UCSD-AML1 (cell line): ENCODE results near the gene ZNF880.
"Not testable (repeated sequence)": the region's sequence is repeated elsewhere in the genome, so short reads cannot be mapped to it uniquely, and the experiment has no call there.

Source experiments
- DNase-seq: peaks from one replicate; lab custom pipeline; 2025; ENCODE audit not compliant: unreplicated experiment; lab: John Stamatoyannopoulos, UW

Gene ZNF880

DNA sequence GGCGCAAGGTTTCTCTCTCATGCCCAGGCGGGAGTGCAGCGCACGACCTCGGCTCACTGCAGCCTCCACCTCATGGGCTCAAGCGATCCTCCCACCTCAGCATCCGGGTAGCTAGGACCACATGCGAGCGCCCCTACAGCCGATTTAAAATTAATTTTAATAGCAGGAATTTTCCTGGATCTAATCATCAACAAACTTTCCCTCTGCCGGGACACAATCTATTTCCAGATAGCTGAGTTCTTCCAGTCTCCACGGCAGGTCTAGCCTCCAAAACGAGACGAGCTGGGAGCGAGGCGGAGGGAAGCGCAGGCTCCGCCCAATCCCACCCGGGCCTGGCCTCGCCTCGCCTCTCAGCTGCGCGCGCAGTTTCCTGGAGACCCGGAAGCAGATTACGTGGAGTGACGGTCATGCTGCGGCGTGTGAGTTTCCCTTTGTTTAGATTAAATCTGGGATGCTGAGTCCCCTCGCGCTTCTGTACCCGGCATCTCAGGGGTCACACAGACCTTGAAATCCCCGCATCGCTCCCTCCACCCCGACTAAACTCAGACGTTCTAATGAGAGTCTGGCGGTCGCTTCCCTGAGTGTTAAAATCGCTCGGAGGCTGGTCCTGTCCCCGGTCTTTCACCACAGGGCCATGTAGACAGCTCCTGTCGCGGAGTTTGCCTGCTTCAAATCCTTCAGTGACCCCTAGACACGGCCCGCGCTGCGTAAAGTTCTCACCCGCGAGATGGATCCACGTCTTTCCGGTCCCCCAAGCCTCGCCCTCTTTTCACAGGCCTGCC, at the start of gene ZNF880:
TSS of gene ZNF880 (plus strand) at position 365 of the 782 bp plus-strand sequence. CDS start at position 408, 43 bp downstream.
- no peak for DNase-seq

DNA sequence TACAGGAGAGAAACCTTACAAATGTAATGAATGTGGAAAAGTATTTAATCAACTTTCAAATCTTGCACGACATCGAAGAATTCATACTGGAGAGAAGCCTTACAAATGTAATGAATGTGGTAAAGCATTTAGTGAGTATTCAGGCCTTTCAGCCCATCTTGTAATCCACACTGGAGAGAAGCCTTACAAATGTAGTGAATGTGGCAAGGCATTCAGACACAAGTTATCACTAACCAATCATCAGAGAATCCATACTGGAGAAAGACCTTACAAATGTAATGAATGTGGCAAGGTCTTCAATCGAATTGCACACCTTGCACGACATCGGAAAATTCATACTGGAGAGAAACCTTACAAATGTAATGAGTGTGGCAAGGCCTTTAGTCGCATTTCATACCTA, 47.3 kb upstream of the ZNF880 start:
- no peak for DNase-seq

- DNase-seq = no peak
These were observed 38.0 kb upstream of the ZNF880 start for GRCh38 chr19:52331757-52332156.

DNA sequence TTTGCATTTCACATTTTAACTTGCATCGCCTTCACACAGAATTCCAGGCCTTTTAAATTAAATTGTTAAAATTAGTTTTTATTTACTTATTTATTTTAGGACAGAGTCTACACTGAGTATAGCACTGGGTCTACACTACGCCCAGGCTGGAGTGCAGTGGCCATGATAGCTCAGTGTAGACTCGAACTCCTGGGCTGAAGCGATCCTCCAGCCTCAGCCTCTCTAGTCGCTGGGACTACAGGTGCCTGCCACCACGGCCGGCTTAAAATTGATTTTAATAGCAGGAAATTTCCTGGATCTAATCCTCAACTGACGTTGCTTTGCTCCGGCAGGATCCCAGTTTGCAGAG, 34.0 kb upstream of the ZNF880 start:
- no peak for DNase-seq

- DNase-seq = no peak
These were observed 33.5 kb upstream of the ZNF880 start, which contains the start of gene ZNF610 for GRCh38 chr19:52336117-52336790. TSS of gene ZNF610 (plus strand) at chr19:52336243. CDS start at chr19:52349173, 12,930 bp downstream.

GRCh38 chr19:52336791-52337381, 32.8 kb upstream of the ZNF880 start:
- no peak for DNase-seq

GRCh38 chr19:52339022-52339421, 30.7 kb upstream of the ZNF880 start:
- DNase-seq = not testable (repeated sequence)

DNA sequence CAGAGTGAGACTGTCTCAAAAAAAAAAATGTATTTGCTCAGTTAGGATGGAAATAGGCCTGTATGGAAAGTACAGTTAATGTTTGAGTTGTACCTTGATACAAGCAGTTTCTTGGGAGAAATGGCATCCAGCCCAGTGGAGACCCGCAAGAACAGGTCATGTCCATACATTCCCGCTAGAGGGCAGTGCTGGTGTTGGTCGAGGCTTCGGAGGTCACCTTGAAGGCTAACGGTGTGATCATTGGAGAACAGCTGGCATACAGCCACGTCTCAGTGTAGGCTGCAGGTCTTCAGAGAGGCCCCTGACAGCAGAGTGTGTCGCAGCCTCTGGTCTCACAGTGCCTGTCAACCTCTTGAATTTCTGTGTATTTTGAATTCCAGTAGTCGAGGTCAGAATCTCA, 26.2 kb upstream of the ZNF880 start:
- no peak for DNase-seq

DNA sequence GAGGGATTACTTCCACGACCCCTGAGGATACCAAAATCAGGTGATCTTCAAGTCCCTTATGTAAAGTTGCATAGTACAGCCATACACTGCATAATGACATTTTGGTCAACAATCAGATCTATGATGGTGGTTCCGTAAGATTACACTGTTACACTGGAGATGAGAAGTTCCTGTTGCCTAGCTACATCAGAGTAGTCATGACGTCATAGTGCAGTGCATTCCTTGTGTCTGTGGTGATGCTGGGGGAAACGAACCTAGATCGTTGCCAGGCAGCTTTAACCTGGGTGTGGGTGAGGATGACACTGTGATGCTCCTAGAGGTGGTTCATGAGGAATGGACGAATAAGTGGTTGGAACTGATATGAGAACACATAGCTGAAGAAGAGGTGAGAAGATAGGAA, 24.6 kb upstream of the ZNF880 start:
- no peak for DNase-seq

DNA sequence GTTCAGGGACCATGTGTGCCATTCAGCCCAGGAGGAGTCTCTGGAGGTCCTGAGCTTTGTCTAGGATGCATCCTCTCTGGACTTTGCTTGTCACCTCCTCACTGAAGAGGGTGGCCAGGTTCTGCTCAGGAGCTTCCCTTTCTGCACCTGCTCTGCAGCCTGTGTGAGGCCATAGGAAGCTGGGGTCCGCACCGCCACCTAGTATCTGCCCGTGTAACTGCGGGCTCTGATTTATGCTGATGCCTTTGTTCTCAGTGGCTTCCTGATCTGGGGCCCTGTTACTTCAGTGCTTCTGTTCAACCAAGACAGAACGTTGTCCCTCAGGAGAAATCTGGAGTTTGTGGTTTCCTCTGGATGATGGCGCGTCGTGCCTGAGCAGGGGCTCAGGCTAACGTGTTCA, 18.2 kb upstream of the ZNF880 start:
- DNase-seq = no peak

GRCh38 chr19:52366414-52366824, 3.3 kb upstream of the ZNF880 start:
- no peak for DNase-seq

- DNase-seq = no peak
These were observed 603 bp downstream of the ZNF880 start for GRCh38 chr19:52370341-52370710.

DNA sequence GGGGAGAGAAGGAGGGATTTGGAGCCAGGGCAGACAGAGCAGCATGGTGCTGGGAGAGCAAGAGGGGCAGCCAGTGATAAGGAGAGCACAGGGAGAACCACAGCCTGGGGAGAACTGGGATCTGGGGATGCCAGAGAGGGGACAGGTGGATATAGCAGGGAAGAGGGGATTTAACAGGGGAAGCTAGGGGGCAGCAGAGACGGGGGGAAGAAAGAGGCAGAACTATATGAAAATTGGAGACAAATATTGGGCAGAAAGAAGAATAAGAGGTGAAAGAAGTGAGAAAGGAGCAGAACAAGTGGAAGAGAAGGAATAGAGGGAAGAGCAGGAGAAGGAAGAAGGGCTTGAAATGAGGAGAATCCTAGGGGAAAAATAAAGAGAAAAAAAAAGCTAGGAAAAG, 21.4 kb downstream of the ZNF880 start:
- DNase-seq = no peak

DNA sequence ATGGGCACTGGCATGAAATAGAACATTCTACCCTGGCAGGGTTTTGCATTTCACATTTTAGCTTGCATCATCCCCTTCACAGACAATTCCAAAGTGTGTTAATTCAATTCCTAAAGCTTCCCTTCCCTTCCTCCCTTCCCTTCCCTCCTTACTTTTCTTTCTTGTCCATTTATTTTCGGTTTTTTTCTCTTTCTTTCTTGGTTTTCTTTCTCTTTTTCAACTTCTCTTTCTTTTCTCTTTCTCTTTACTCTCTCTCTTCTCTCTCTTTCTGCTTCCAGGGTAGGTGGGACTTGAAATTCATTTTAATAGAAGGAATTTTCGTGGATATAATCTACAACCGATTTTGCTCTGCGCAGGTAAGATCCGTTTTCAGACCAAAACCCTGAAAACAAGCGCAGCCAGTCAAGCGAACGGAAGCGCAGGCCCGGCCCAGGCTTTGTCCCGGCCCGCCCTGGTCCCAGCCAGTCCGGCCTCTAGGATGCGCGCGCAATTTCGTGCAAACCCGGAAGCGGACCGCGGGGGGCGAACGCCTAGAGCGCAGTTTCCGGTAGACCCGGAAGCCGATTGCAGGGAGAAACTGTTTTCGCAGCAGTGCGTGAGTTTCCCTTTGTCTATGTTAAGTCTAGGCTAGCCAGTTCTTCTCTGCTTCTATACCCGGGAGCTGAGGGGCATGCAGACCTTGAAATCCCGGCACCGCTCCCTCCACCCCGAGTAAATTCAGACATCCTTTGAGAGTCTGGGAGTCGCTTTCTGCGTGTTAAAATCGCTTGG, 27.8 kb downstream of the ZNF880 start, which contains the start of gene ZNF528:
TSS of gene ZNF528 (plus strand) at position 540 of the 771 bp plus-strand sequence. CDS start 4,165 bp downstream, outside the sequence.
- DNase-seq = no peak

DNA sequence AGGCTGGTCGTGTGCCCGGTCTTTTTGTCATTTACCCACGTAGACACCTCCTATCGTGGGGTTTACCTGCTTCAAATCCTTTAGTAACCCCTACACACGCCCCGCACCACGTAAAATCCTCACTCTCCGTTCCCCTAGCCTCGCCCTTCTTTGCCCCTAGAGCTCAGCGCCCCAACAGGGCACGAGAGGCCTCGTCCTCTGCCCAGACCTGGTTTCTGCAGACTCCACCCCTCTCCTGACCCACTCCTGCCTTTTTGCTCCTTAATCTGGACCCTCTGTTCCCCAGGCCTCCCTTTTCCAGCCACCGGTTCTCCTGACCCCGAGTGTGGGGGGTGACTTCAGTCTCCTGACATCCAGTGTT, 28.3 kb downstream of the ZNF880 start:
- no peak for DNase-seq

- no peak for DNase-seq
These were observed 40.6 kb downstream of the ZNF880 start for GRCh38 chr19:52410276-52410675.

DNA sequence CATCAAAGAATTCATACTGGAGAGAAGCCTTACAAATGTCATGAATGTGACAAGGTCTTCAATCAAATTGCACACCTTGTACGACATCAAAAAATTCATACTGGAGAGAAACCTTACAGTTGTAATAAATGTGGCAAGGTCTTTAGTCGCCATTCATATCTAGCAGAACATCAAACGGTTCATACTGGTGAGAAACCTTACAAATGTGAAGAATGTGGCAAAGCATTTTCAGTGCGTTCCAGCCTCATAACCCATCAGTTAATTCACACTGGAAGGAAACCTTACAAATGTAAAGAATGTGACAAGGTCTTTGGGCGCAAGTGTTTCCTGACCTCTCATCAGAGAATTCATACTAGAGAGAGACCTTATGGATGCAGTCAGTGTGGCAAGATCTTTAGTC, 46.0 kb downstream of the ZNF880 start:
- DNase-seq = no peak

- DNase-seq = no peak
These were observed 59.2 kb downstream of the ZNF880 start, which contains the start of gene ZNF534 for GRCh38 chr19:52428937-52429336. TSS of gene ZNF534 (plus strand) at chr19:52429148. CDS start at chr19:52431475, 2,327 bp downstream.
